GM20000 (cell line): ENCODE data around the gene NRG3.

Experiments used
- DNase-seq: peaks from one replicate; pipeline ENCODE4 v3.0.0; 2012; ENCODE audit warnings: low spot score
- CTCF ChIP-seq: IDR thresholded peaks from 2 replicates; pipeline ENCODE4 v1.5.1; 2012; ENCODE audit warnings: mild to moderate bottlenecking, control low read depth; ENCODE audit errors: extremely low read depth, missing control alignments

NRG3 gene

GRCh38 chr10:83007510-83007909, 1132.5 kb downstream of the NRG3 start:
- DNase-seq, result no peak
- TF ChIP-seq CTCF, result no peak

DNA sequence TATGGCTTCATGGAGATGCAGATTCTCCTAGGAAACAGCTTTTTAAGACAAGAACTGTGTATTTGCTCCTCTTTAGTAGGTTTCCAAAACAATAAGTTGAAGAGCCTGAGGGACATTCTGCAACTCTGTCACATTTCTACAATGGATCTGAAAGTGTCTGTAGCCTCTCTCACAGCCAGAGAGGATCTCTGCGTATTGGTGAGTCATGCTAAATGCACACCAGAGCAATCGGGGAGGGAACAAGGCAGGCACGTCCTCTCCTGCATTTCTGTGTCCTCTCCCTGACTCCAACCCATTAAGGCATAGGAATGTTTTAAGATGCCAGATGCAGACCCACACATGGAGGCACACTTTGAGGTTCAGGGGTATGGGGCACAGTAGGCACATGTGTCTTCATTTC, 1137.9 kb downstream of the NRG3 start:
- DNase-seq, result no peak
- TF ChIP-seq CTCF, result no peak

- TF ChIP-seq CTCF, result no peak
- DNase-seq, result no peak
These were observed 1142.3 kb downstream of the NRG3 start for GRCh38 chr10:83017076-83017867.

GRCh38 chr10:83023662-83024061, 1148.7 kb downstream of the NRG3 start:
- no peak for TF ChIP-seq CTCF
- DNase-seq, result no peak
